Hematopoietic multipotent progenitor cell treated with erythropoietin and hydrocortisone succinate and interleukin-3 and kit ligand, for 4 days (in vitro differentiated cells): Measurements from ENCODE around the gene ERFL.
"Not testable (repeated sequence)": the region's sequence is repeated elsewhere in the genome, so short reads cannot be mapped to it uniquely, and the experiment has no call there.

Experiments
- DNase-seq: peaks from one replicate; pipeline ENCODE4 v3.0.0-alpha.2; 2015

ERFL gene

GRCh38 chr19:41926763-41927496, 1.3 kb downstream of the ERFL start:
- DNase-seq, result no peak

GRCh38 chr19:41926028-41926762, 2.1 kb downstream of the ERFL start:
- no peak for DNase-seq

- DNase-seq, result no peak
Measured at GRCh38 chr19:41925208-41926003, 2.8 kb downstream of the ERFL start.

- DNase-seq, result no peak
Measured at GRCh38 chr19:41924151-41925145, 3.8 kb downstream of the ERFL start.

- DNase-seq, result no peak
Measured at GRCh38 chr19:41923045-41923788, 5.0 kb downstream of the ERFL start.

- DNase-seq, result no peak
Measured at GRCh38 chr19:41922585-41922984, 5.7 kb downstream of the ERFL start.

GRCh38 chr19:41921577-41922576, 6.4 kb downstream of the ERFL start:
- no peak for DNase-seq

GRCh38 chr19:41920882-41921576, 7.2 kb downstream of the ERFL start:
- no peak for DNase-seq

GRCh38 chr19:41919948-41920712, 8.1 kb downstream of the ERFL start:
- no peak for DNase-seq

- DNase-seq, result no peak
Measured at GRCh38 chr19:41918653-41919244, 9.5 kb downstream of the ERFL start.

- DNase-seq, result no peak
Measured at GRCh38 chr19:41918095-41918494, 10.2 kb downstream of the ERFL start.

GRCh38 chr19:41917676-41918075, 10.6 kb downstream of the ERFL start:
- no peak for DNase-seq

- no peak for DNase-seq
Measured at GRCh38 chr19:41915776-41916414, 12.4 kb downstream of the ERFL start.

- no peak for DNase-seq
Measured at GRCh38 chr19:41915021-41915775, 13.1 kb downstream of the ERFL start.

GRCh38 chr19:41914424-41914834, 13.8 kb downstream of the ERFL start:
- DNase-seq, result not testable (repeated sequence)

GRCh38 chr19:41913538-41914423, 14.5 kb downstream of the ERFL start:
- no peak for DNase-seq
